Measurements from ENCODE around the gene ALDH1L1.

The ALDH1L1 gene

GRCh38 chr3:126194713-126195305 is 14.4 kb upstream of the ALDH1L1 start:
- DNase-seq (ENCODE audit: low read depth), result no peak

GRCh38 chr3:126191246-126191645 is 10.9 kb upstream of the ALDH1L1 start:
- DNase-seq (ENCODE audit: low read depth), result no peak

DNA sequence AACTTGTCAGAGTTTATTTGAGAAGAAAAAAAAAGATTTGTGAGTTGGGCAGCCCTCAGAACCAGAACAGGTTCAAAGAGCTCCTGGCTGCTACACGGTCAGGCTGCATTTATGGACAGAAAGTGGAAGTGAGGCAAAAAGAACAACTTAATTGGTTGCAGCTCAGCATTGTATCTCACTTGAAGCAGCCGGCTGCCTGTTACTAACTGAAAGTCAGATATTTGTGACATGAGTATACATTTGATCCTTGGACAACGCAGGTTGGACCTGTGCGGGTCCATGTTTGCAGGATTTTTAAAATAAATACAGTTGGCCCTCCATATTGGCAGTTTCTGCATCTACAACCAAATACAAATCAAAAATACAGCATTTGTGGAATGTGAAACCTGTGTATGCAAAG is 7.5 kb upstream of the ALDH1L1 start:
- DNase-seq (ENCODE audit: low read depth), result no peak

- no peak for DNase-seq (ENCODE audit: low read depth)
These were observed 6.4 kb upstream of the ALDH1L1 start for GRCh38 chr3:126186749-126187148.

- no peak for DNase-seq (ENCODE audit: low read depth)
These were observed 5.9 kb upstream of the ALDH1L1 start for GRCh38 chr3:126186271-126186670.

DNA sequence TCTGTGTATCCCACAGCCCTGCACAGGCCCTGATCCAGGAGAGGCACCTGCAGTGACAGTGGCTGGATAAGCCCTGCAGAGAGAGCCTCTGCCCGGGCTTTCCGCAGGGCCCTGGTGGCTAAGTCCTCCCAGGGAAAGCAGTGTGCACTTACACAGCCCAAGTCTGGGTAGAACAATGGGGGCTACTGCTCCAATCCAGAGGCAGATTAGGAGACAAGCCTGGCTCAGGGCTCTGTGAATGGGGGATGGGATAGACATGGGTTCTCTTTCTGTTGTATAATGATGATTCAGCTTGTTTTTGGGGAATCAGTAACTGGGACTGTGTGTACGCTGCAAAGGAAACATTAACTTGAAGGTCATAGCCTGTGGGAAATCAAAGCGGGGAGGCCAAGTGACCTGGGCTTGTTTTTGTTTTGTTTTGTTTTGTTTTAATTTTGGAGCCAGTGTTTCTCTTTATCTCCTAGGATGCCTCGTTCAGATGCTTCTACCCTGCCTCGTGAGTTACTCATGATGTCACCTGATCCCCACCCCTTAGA is 4.1 kb upstream of the ALDH1L1 start:
- no peak for DNase-seq (ENCODE audit: low read depth)

DNA sequence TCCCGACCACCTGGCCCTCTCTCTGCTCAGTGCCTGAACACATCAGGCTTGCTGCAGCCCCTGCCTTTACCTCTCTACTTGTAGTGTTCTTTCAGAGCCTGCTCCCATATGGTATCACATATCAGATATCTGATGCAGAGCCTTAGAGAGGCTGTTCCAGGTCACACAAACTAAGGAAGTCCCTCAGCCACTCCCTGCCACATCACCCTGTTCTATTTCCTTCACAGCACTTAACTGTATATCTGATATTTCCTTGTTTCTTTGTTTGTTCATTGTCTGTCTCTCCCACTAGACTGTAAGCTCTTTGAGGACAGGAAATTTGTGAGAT is 976 bp upstream of the ALDH1L1 start:
- no peak for DNase-seq (ENCODE audit: low read depth)

DNA sequence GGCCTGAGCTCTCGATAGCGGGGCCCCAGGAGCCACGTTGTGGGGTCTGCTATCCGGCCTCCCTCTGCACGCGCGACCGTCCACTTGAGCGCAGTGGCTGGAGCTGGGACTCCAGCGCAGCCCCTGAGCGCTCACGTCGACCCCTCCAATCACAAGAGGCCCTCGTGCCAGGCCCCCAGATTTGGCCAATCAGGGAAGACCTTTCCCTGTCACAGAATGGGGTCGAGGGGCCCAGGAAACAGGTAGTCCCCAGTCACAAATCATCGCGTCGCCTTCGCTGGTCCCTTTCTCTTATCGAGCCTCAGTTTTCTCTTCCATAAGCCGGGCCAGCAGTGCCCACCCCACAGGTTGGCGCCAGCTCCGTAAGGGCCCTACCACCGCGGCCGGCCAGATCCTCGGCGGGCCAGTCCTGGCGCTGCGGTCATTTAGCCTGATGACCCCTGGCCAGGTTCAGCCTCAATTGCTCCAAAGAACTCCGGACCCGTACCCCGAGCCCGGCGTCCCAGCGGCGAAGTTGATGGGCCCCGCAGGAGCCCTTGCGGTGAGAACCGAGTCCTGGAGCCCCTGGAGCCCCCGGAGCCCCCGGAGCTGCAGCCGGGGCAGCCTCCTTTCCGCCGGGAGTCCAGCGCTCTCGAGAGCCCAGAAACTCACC is 435 bp downstream of the ALDH1L1 start:
- no peak for DNase-seq (ENCODE audit: low read depth)

GRCh38 chr3:126170073-126170777 is 10.2 kb downstream of the ALDH1L1 start:
- DNase-seq (ENCODE audit: low read depth), result no peak

DNA sequence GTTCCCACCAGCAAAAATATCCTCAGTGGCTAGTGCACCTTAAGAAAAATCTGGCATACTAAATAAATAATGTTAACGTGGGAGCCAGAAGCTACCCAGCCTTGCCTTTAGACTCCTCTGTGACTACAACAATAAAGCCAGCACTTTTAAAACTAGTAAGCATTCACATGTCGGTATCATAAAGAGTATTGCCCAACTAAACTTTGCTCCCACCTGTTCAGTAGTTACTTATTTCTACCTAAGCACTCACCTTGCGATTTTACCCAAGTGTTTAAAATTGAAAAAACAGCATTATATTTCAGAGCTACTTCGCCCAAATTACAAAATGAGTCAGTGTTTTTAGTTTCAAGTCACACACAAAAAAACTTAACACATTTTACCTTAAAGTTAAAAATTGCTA is 12.8 kb downstream of the ALDH1L1 start:
- no peak for DNase-seq (ENCODE audit: low read depth)

- DNase-seq (ENCODE audit: low read depth), result no peak
These were observed 14.4 kb downstream of the ALDH1L1 start for GRCh38 chr3:126166009-126166408.

GRCh38 chr3:126161309-126161708 is 19.1 kb downstream of the ALDH1L1 start:
- DNase-seq (ENCODE audit: low read depth), result no peak

- no peak for DNase-seq (ENCODE audit: low read depth)
These were observed 19.9 kb downstream of the ALDH1L1 start for GRCh38 chr3:126160243-126161210.

DNA sequence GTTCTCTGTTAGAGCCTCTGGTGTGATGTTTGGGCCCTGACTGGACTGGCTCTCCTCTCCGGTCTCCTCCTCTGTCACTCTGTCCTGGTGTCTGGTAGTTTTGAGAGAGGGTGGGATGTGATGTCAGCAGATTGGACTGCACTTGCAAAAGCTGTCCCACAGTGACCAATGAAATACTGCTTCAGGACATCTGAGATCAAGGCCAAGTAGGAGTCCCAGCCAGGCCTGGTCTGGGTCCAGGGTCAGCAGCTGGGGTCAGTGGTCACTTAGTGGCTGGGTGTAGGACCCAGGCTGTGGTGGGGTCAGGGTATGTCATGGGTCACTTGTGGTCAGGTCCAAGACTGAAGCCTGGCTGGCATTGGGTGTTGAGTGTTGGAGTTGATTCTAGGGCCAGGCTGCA is 20.9 kb downstream of the ALDH1L1 start:
- DNase-seq (ENCODE audit: low read depth), result no peak

DNA sequence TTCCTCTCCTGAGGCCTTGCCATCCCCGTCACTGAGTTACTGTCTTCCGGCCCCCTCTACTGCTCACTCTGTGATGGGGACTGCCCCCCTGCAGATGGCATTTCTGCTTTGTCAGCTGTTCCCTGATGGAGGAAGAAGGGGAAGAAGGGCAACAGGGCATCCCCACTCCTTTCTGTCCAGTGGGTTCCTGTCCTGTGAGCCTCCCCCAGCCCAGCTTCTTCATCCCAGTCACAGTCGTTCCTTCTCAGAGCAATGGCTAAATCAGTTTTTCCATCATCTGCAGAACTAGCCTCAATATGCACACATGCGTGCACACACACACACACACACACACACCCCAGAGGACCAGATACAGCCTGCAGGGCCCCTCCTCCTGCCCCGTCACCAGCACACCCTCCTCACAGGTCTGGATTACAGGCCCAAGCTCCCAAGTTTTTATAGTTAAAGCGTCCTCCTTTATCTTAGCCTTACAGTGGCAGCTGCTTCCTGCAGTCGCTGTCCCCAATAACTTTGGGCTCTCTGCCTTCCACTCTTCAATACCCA is 21.4 kb downstream of the ALDH1L1 start:
- no peak for DNase-seq (ENCODE audit: low read depth)

- DNase-seq (ENCODE audit: low read depth), result no peak
These were observed 22.1 kb downstream of the ALDH1L1 start for GRCh38 chr3:126158016-126158911.

GRCh38 chr3:126157083-126157768 is 23.2 kb downstream of the ALDH1L1 start:
- no peak for DNase-seq (ENCODE audit: low read depth)

GRCh38 chr3:126156468-126156867 is 23.9 kb downstream of the ALDH1L1 start:
- no peak for DNase-seq (ENCODE audit: low read depth)

DNA sequence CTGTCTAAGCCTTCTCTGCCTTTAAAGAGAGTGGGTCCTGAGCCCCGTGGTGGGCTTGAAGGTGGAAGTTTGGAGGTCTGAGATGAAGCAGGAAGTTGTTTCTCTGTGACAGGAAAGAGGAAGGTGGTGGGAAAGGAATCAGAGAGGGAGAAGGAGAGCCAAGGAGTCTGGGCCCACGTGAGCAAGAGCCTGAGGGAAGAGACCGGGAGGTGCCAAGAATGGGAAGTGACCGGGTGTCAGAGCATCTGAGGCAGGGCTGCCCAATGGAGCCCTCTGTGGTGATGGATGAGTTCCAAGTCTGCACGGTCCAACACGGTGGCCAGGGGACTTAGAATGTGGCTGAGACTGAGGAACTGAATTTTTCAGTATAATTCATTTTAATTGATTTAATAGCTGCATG is 24.6 kb downstream of the ALDH1L1 start:
- DNase-seq (ENCODE audit: low read depth), result no peak

GRCh38 chr3:126155280-126155640 is 25.1 kb downstream of the ALDH1L1 start:
- no peak for DNase-seq (ENCODE audit: low read depth)
